SU-DHL-6 (cell line): ENCODE data around the gene DPP9.

ENCODE experiments used
- CTCF ChIP-seq: fragments of 200-600 bp; sonication (generic); IDR thresholded peaks from one replicate; pipeline ENCODE4 v1.5.1; 2017; ENCODE audit warnings: antibody characterized with exemption, mild to moderate bottlenecking, low read length, moderate library complexity; ENCODE audit not compliant: insufficient read depth, poor library complexity, severe bottlenecking
- EZH2phosphoT487 ChIP-seq: fragments of 200-600 bp; sonication (generic), shearing (Covaris generic); conservative IDR thresholded peaks from 2 replicates; pipeline ENCODE4 v1.6.1; 2018; ENCODE audit warnings: mild to moderate bottlenecking, antibody characterized with exemption, low read length, moderate library complexity, mixed read lengths

GRCh38 chr19:4710281-4710600 is 13.4 kb downstream of the DPP9 start:
- TF ChIP-seq CTCF (no peak), EZH2phosphoT487 (no peak)
